GM06990 (cell line): ENCODE measurements around the gene C12orf60.

ENCODE experiments used
- DNase-seq: peaks from one replicate; pipeline ENCODE4 v3.0.0-alpha.2; 2011; ENCODE audit not compliant: insufficient read length; ENCODE audit errors: extremely low read depth
- H3K27me3 ChIP-seq: replicated peaks from 2 replicates; pipeline ENCODE4 v1.6.0; 2011; ENCODE audit warnings: low read length; ENCODE audit not compliant: control insufficient read depth, insufficient read depth
- H3K36me3 ChIP-seq: 2 replicates; pipeline ENCODE4 v1.5.1; 2011; ENCODE audit warnings: low read length; ENCODE audit not compliant: control insufficient read depth, insufficient read depth
- H3K4me3 ChIP-seq: replicated peaks from 2 replicates; pipeline ENCODE4 v1.5.1; 2011; ENCODE audit warnings: low read depth, mild to moderate bottlenecking, control low read depth, low read length
- CTCF ChIP-seq: IDR thresholded peaks from 2 replicates; pipeline ENCODE4 v1.5.1; 2011; ENCODE audit warnings: low read length, control low read depth, mild to moderate bottlenecking, inconsistent platforms; ENCODE audit not compliant: insufficient read depth, poor library complexity, severe bottlenecking

The C12orf60 gene

GRCh38 chr12:14803830-14804160 is 325 bp downstream of the C12orf60 start:
- Histone ChIP-seq H3K27me3 (no peaks in the 10 kb centered on the region), H3K4me3 (peak overlapping the region; percentile 82), H3K36me3 (peaks cover 3% of the 10 kb centered on the region)
- DNase-seq: no peak
- TF ChIP-seq CTCF: no peak

- Histone ChIP-seq H3K36me3 (no peaks in the 10 kb centered on the region), H3K4me3 (no peak overlapping the region), H3K27me3 (no peaks in the 10 kb centered on the region)
- TF ChIP-seq CTCF: no peak
- no peak for DNase-seq
Measured at GRCh38 chr12:14810167-14810952, 6.9 kb downstream of the C12orf60 start.

GRCh38 chr12:14810953-14811483 is 7.5 kb downstream of the C12orf60 start:
- Histone ChIP-seq H3K4me3 (no peak overlapping the region), H3K27me3 (no peaks in the 10 kb centered on the region), H3K36me3 (no peaks in the 10 kb centered on the region)
- peak; percentile 23 for TF ChIP-seq CTCF
- DNase-seq: no peak

GRCh38 chr12:14811486-14811885 is 8.0 kb downstream of the C12orf60 start:
- Histone ChIP-seq H3K27me3 (no peaks in the 10 kb centered on the region), H3K4me3 (no peak overlapping the region)
- DNase-seq: no peak

GRCh38 chr12:14814014-14814413 is 10.5 kb downstream of the C12orf60 start, which contains the start of gene SMCO3:
Gene SMCO3 (minus strand): TSS chr12:14814182. CDS start chr12:14806680, 7,502 bp downstream.
- no peaks in the 10 kb centered on the region for H3K27me3 ChIP-seq
- no peak within 1 kb of the TSS for H3K4me3 ChIP-seq
- H3K36me3 ChIP-seq: no peaks in the 10 kb centered on the region
- no peak for TF ChIP-seq CTCF
- DNase-seq: no peak

More at GRCh38 chr12:14811486-14811885, 8.0 kb downstream of the C12orf60 start:
- no peak for TF ChIP-seq CTCF
- no peaks in the 10 kb centered on the region for H3K36me3 ChIP-seq
